ENCODE data around the gene KIAA1958.

DNA sequence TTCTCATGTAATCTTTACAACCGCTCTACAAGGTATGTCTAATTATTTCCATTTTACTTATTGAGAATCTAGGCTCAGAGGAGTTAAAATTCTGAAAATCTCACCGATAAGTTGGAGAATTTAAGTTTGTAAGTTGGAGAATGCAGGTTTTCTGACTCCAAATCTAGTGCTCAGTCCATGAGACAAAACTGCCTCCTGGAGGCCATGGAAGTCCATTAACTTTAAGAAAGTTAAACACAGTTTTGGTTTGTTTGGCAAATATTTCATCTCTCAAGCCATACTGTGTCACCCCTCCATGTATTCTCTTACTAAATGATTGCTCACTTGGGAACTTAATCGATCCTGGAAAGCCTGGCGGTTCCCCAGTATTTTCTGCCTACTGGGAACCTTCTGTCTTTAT, 178.7 kb downstream of the KIAA1958 start:
- TF ChIP-seq, protein P1, sequence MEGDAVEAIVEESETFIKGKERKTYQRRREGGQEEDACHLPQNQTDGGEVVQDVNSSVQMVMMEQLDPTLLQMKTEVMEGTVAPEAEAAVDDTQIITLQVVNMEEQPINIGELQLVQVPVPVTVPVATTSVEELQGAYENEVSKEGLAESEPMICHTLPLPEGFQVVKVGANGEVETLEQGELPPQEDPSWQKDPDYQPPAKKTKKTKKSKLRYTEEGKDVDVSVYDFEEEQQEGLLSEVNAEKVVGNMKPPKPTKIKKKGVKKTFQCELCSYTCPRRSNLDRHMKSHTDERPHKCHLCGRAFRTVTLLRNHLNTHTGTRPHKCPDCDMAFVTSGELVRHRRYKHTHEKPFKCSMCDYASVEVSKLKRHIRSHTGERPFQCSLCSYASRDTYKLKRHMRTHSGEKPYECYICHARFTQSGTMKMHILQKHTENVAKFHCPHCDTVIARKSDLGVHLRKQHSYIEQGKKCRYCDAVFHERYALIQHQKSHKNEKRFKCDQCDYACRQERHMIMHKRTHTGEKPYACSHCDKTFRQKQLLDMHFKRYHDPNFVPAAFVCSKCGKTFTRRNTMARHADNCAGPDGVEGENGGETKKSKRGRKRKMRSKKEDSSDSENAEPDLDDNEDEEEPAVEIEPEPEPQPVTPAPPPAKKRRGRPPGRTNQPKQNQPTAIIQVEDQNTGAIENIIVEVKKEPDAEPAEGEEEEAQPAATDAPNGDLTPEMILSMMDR (conservative IDR thresholded peaks at IDR 0.05; ENCODE audit: low read depth, low read length): peak; percentile 52
- TF ChIP-seq EZH2phosphoT487 (IDR thresholded peaks at IDR 0.05; ENCODE audit: borderline replicate concordance, low read length) (no peak), EZH2 (IDR thresholded peaks at IDR 0.05; ENCODE audit: low read length, unreplicated experiment) (no peak)
